Stimulated activated CD4-positive, alpha-beta T cell treated with anti-CD3 and anti-CD28 coated beads, Interleukin-4, amount 100 ng/mL, for 1 hour (primary cell): ENCODE measurements around the gene CFAP161.

ENCODE experiments used
- DNase-seq: peaks from one replicate; pipeline ENCODE4 v3.0.0-alpha.2; 2020

The CFAP161 gene

GRCh38 chr15:81185631-81186295 lies 51.7 kb downstream of the CFAP161 start:
- DNase-seq = no peak

GRCh38 chr15:81188354-81188753 lies 54.3 kb downstream of the CFAP161 start:
- no peak for DNase-seq

- DNase-seq = no peak
These were observed 55.7 kb downstream of the CFAP161 start for GRCh38 chr15:81189583-81190283.

GRCh38 chr15:81190922-81191507 lies 56.9 kb downstream of the CFAP161 start:
- no peak for DNase-seq

GRCh38 chr15:81191701-81192100 lies 57.6 kb downstream of the CFAP161 start:
- no peak for DNase-seq

GRCh38 chr15:81194723-81195122 lies 60.7 kb downstream of the CFAP161 start:
- DNase-seq = no peak

GRCh38 chr15:81195339-81195864 lies 61.3 kb downstream of the CFAP161 start:
- no peak for DNase-seq

GRCh38 chr15:81196576-81197254 lies 62.6 kb downstream of the CFAP161 start, which contains the start of gene IL16:
Gene IL16 (plus strand): TSS chr15:81196879. CDS start chr15:81225400, 28,521 bp downstream.
- no peak for DNase-seq

GRCh38 chr15:81197255-81197630 lies 63.2 kb downstream of the CFAP161 start:
- no peak for DNase-seq

- DNase-seq = no peak
These were observed 63.7 kb downstream of the CFAP161 start for GRCh38 chr15:81197688-81198281.
